K562 (cell line): Measurements from ENCODE around the gene PDE12.

Experiments used
- CXXC5 ChIP-seq: fragments of 250-450 bp; sonication (Bioruptor Pico); IDR thresholded peaks from 2 replicates; pipeline ENCODE4 v1.8.0; 2022; ENCODE audit warnings: inconsistent platforms, mild to moderate bottlenecking, moderate library complexity
- PHF21A ChIP-seq: fragments of 450-650 bp; IDR thresholded peaks from 2 replicates; pipeline ENCODE4 v1.6.1; 2017; ENCODE audit warnings: low read depth, borderline replicate concordance
- SPI1 ChIP-seq: IDR thresholded peaks from 2 replicates; pipeline ENCODE4 v1.6.1; 2011; ENCODE audit warnings: low read depth, low read length, control low read depth, borderline replicate concordance
- TF ChIP-seq, protein P1 (sequence below): sonication (generic); formaldehyde crosslinking; IDR thresholded peaks from 2 replicates; pipeline ENCODE4 v1.8.1; 2023; ENCODE audit warnings: mild to moderate bottlenecking, missing genetic modification reagents
- TF ChIP-seq, protein P2 (sequence below): sonication (generic); formaldehyde crosslinking; IDR thresholded peaks from 2 replicates; pipeline ENCODE4 v1.9.0; 2022; ENCODE audit warnings: mild to moderate bottlenecking, missing genetic modification reagents
- TF ChIP-seq, protein P3 (sequence below), 3 experiments: IDR thresholded peaks in 2 of 3; conservative IDR thresholded peaks in 1 of 3; 2 replicates each; pipeline ENCODE4 v1.5.1; 2011 to 2012; ENCODE audit warnings: low read length in 3 of 3, mild to moderate bottlenecking in 3 of 3, control low read depth in 2 of 3, improper control_type of control experiment in 1 of 3, inconsistent platforms in 1 of 3, low read depth in 1 of 3, mixed read lengths in 1 of 3, moderate library complexity in 1 of 3; ENCODE audit not compliant: insufficient read depth in 2 of 3

DNA sequence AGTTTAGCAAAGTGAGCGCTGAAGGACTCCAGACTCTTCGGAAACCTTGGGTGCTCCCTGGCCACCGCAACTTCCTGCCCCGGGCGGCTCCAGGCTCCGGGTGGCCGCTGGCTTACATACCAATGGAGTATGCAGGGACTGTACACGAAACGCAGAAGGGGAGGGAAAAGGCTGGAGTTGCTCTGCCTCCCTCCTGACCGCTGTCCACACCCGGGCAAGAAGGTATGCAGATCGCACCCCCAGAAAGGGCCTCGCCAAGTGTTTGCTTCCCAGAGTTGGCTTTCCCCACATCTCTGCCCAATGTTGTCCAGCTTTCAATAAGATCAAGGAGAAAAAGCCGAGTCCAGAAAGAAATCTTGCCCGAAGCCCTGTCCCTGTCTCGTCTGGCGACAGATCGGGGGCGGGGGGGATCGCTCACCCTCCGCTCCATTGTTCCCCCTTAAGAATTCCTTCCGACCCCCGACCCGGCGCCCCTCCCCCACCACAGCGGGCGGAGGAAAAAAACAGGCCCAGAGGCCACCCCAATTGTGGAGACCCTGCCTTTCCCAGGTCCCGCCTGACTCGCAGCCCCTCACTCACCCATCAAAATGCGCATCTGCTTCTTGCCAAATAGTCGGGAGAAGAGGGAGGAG, 40.5 kb downstream of the PDE12 start:
- TF ChIP-seq CXXC5 (CRISPR knock-in tag) (no peak), PHF21A (no peak), SPI1 (no peak)
- TF ChIP-seq, protein P1, sequence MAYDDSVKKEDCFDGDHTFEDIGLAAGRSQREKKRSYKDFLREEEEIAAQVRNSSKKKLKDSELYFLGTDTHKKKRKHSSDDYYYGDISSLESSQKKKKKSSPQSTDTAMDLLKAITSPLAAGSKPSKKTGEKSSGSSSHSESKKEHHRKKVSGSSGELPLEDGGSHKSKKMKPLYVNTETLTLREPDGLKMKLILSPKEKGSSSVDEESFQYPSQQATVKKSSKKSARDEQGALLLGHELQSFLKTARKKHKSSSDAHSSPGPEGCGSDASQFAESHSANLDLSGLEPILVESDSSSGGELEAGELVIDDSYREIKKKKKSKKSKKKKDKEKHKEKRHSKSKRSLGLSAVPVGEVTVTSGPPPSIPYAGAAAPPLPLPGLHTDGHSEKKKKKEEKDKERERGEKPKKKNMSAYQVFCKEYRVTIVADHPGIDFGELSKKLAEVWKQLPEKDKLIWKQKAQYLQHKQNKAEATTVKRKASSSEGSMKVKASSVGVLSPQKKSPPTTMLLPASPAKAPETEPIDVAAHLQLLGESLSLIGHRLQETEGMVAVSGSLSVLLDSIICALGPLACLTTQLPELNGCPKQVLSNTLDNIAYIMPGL (CRISPR knock-in tag): no peak; the same call in 1 of the 2 replicates
- TF ChIP-seq, protein P2, sequence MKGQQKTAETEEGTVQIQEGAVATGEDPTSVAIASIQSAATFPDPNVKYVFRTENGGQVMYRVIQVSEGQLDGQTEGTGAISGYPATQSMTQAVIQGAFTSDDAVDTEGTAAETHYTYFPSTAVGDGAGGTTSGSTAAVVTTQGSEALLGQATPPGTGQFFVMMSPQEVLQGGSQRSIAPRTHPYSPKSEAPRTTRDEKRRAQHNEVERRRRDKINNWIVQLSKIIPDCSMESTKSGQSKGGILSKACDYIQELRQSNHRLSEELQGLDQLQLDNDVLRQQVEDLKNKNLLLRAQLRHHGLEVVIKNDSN: no peak
- TF ChIP-seq, protein P3, sequence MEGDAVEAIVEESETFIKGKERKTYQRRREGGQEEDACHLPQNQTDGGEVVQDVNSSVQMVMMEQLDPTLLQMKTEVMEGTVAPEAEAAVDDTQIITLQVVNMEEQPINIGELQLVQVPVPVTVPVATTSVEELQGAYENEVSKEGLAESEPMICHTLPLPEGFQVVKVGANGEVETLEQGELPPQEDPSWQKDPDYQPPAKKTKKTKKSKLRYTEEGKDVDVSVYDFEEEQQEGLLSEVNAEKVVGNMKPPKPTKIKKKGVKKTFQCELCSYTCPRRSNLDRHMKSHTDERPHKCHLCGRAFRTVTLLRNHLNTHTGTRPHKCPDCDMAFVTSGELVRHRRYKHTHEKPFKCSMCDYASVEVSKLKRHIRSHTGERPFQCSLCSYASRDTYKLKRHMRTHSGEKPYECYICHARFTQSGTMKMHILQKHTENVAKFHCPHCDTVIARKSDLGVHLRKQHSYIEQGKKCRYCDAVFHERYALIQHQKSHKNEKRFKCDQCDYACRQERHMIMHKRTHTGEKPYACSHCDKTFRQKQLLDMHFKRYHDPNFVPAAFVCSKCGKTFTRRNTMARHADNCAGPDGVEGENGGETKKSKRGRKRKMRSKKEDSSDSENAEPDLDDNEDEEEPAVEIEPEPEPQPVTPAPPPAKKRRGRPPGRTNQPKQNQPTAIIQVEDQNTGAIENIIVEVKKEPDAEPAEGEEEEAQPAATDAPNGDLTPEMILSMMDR (IDR thresholded peaks at IDR 0.05 in 2 of 3, conservative IDR thresholded peaks at IDR 0.05 in 1 of 3; ENCODE audit: insufficient read depth in 2 of 3, low read depth in 1 of 3, low read length in 3 of 3): no peak
